Endothelial cell of umbilical vein (primary cell): Measurements from ENCODE around the gene LTBP1.

ENCODE experiments used
- MYC ChIP-seq: IDR thresholded peaks from one replicate; pipeline ENCODE4 v1.6.1; 2011; ENCODE audit warnings: mild to moderate bottlenecking, low read depth, low read length
- TF ChIP-seq, protein P1 (sequence below), 2 donors: IDR thresholded peaks; 1 replicate in 1 of 2; 2 replicates in 1 of 2; pipeline ENCODE4 v1.5.1; 2011; ENCODE audit warnings: low read length in 2 of 2, mild to moderate bottlenecking in 2 of 2, moderate library complexity in 2 of 2, control low read depth in 1 of 2, inconsistent platforms in 1 of 2, low read depth in 1 of 2; ENCODE audit not compliant: insufficient read depth in 1 of 2; ENCODE audit errors: extremely low read depth in 1 of 2

GRCh38 chr2:33014268-33014667, 67.5 kb downstream of the LTBP1 start:
- TF ChIP-seq, protein P1, sequence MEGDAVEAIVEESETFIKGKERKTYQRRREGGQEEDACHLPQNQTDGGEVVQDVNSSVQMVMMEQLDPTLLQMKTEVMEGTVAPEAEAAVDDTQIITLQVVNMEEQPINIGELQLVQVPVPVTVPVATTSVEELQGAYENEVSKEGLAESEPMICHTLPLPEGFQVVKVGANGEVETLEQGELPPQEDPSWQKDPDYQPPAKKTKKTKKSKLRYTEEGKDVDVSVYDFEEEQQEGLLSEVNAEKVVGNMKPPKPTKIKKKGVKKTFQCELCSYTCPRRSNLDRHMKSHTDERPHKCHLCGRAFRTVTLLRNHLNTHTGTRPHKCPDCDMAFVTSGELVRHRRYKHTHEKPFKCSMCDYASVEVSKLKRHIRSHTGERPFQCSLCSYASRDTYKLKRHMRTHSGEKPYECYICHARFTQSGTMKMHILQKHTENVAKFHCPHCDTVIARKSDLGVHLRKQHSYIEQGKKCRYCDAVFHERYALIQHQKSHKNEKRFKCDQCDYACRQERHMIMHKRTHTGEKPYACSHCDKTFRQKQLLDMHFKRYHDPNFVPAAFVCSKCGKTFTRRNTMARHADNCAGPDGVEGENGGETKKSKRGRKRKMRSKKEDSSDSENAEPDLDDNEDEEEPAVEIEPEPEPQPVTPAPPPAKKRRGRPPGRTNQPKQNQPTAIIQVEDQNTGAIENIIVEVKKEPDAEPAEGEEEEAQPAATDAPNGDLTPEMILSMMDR (IDR thresholded peaks at IDR 0.05; ENCODE audit: extremely low read depth in 1 of 2, insufficient read depth in 1 of 2, low read depth in 1 of 2, low read length in 2 of 2), result no peak
- TF ChIP-seq MYC, result no peak
